BE2C (cell line): ENCODE results near the gene NPLOC4.

ENCODE experiments used
- DNase-seq: peaks from one replicate; pipeline ENCODE4 v3.0.0-alpha.2; 2020
- H3K27me3 ChIP-seq: fragments of 250-450 bp; sonication (Bioruptor Pico); 2 replicates; pipeline ENCODE4 v1.5.1; 2020; ENCODE audit warnings: mild to moderate bottlenecking
- H3K36me3 ChIP-seq: fragments of 250-450 bp; sonication (Bioruptor Pico); 2 replicates; pipeline ENCODE4 v1.5.1; 2020; ENCODE audit warnings: mild to moderate bottlenecking
- H3K4me1 ChIP-seq: fragments of 250-450 bp; sonication (Bioruptor Pico); 2 replicates; pipeline ENCODE4 v1.5.1; 2020
- H3K4me3 ChIP-seq: 2 replicates; pipeline ENCODE4 v1.5.1; 2011; ENCODE audit warnings: low read depth, low read length
- H3K9me3 ChIP-seq: fragments of 250-450 bp; sonication (Bioruptor Pico); 2 replicates; pipeline ENCODE4 v1.5.1; 2020
- TF ChIP-seq, protein P1 (sequence below): IDR thresholded peaks from 2 replicates; pipeline ENCODE4 v1.5.1; 2012; ENCODE audit warnings: mild to moderate bottlenecking, low read depth, low read length

The NPLOC4 gene

DNA sequence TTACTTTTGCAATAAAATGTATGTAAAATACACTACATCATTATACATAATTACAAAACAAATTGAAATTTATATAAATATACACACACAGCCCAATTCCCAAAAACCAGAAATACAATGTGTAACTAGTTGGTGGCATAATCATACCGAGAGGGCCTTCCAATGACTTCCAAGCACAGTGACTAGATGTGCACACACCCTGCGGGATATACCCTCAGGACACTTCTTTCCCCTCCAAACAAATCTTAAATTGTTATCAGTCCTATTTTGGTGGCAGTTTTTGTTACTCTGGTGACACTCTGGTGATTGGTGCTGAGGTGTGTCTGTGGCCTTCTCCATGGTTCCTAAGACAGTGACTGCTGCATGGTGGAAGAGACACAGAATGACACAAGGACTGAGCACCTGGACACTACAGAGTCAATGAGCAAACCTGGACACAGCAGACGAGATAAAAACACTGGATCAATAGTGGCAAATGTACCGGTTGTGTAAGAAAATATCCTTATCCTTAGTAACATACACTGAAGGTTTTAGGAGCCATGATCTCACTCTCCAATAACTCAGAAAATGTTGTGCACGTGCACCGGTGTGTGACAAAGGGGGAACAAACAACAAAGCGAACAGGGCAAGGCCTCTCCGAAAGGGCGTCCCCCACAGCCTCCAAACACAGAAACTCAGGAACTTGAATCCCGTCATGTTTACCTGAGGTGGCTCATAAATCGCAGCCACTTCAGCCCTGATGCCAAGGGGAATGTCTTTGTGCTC, 32.9 kb downstream of the NPLOC4 start:
- Histone ChIP-seq H3K4me3 (no peak overlapping the region), H3K9me3 (no peaks in the 10 kb centered on the region), H3K36me3 (peaks cover 60% of the 10 kb centered on the region), H3K4me1 (peaks cover 4% of the 10 kb centered on the region; the same call in 1 of the 2 replicates), H3K27me3 (no peaks in the 10 kb centered on the region)
- DNase-seq = no peak
- TF ChIP-seq, protein P1, sequence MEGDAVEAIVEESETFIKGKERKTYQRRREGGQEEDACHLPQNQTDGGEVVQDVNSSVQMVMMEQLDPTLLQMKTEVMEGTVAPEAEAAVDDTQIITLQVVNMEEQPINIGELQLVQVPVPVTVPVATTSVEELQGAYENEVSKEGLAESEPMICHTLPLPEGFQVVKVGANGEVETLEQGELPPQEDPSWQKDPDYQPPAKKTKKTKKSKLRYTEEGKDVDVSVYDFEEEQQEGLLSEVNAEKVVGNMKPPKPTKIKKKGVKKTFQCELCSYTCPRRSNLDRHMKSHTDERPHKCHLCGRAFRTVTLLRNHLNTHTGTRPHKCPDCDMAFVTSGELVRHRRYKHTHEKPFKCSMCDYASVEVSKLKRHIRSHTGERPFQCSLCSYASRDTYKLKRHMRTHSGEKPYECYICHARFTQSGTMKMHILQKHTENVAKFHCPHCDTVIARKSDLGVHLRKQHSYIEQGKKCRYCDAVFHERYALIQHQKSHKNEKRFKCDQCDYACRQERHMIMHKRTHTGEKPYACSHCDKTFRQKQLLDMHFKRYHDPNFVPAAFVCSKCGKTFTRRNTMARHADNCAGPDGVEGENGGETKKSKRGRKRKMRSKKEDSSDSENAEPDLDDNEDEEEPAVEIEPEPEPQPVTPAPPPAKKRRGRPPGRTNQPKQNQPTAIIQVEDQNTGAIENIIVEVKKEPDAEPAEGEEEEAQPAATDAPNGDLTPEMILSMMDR = no peak

DNA sequence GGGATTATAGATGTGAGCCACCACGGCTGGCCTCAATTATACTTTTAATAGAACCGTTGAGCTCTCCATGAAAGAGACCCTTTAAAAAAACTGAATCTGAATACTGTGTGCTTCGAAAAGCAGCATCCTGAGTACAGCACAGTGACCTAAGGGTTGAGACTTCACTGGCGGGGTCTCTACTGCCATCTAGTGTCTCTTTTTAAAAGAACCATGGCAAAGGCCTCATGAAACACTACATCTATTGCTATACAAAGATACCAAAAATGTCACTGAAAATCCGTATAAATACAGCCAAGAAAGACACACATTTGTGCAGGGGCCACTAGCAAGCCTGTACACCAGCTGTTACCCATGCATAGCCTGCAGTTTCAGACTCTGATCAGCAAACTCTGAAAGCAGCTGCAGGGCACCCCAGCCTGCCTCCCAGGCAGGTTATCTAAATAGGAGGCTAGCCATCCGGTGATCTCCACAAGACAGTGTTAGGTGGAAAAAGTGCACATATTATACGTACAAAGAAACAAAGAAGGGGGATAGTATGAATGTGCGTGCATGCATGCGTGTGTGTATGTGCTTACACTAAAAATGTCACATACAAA, 35.3 kb downstream of the NPLOC4 start:
- no peak overlapping the region for H3K4me3 ChIP-seq
- peaks cover 58% of the 10 kb centered on the region for H3K36me3 ChIP-seq
- DNase-seq = peak; percentile 52
- H3K4me1 ChIP-seq = peaks cover 4% of the 10 kb centered on the region; the same call in 1 of the 2 replicates
- no peaks in the 10 kb centered on the region for H3K27me3 ChIP-seq
- no peaks in the 10 kb centered on the region for H3K9me3 ChIP-seq
- TF ChIP-seq, protein P1 = peak; percentile 91

DNA sequence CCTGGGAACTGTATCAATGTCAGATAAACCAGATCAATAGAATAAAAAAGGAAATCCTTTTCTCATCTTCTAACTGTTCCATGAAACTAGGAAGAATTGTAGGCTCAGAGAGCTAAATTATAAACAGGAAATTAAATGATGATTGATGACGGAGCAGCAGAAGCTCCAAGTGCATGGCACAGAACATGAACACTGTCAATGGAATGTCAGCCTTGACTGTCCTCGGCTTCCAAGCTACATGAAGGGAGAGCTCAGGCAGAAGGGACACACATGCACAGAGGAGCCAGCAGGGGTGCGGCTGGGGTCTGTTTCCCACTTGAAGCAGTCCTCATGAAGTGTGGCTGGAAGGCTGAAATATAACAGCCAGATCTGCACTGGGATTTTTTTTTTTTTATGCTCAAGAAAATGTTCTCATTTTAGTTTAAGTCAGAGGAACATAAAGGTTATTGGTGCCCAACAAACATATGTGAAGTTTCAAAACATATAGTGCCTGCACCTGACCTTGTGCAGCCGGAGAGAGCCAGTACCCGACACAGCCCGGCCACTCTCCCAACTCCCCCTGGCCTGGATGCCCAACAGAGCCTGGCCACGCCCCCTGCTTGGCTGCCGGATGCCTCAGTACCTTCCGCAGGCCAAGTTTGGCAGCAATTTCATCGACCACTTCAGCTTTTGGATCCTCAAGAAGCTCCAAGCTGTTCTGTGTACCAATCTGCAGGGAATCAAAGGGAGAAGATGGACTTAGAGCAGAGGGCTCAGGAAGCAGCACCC, 37.0 kb downstream of the NPLOC4 start:
- no peak overlapping the region for H3K4me3 ChIP-seq
- H3K36me3 ChIP-seq = peaks cover 63% of the 10 kb centered on the region
- peak; percentile 69 for DNase-seq
- TF ChIP-seq, protein P1 = no peak
- H3K9me3 ChIP-seq = no peaks in the 10 kb centered on the region
- peaks cover 4% of the 10 kb centered on the region; the same call in 1 of the 2 replicates for H3K4me1 ChIP-seq
- no peaks in the 10 kb centered on the region for H3K27me3 ChIP-seq

DNA sequence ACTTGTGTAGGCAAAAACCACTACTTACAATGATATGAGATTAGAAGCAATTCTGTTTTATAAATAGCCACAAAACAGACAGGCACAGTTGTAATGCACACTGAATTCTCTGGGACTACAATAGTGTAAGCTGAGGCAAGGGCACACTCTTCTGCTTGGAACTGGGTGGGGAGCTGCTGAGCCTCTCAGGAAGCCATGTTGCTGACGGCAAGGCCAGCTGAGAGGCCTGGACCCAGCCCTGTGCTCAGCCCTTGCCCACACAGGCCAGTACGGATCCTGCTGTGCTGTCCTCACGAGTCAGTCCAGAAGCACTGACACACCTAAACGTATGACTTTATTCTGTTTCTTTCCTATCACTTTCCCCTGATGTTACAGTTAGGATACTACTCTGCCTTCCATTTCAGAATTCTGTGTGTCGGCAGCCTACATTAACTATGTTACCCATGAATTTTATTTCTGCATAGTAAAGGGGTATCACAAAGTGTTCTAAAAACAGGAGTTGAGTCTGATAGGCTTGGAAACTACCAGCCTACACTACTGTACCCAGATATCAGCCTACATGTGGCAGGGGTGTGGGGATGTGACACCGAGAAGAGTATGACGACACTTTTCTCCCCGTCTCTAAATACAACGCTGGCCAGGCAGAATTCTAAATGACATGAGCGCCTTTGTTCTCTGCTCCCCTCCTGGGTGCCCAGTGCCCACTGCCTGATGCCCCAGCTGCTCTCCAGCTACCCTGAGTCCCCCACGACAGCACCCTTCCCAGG, 43.6 kb downstream of the NPLOC4 start:
- no peak for DNase-seq
- no peaks in the 10 kb centered on the region for H3K4me1 ChIP-seq
- H3K9me3 ChIP-seq = no peaks in the 10 kb centered on the region
- H3K4me3 ChIP-seq = no peak overlapping the region
- H3K36me3 ChIP-seq = peaks cover 80% of the 10 kb centered on the region
- TF ChIP-seq, protein P1 = no peak
- no peaks in the 10 kb centered on the region for H3K27me3 ChIP-seq

DNA sequence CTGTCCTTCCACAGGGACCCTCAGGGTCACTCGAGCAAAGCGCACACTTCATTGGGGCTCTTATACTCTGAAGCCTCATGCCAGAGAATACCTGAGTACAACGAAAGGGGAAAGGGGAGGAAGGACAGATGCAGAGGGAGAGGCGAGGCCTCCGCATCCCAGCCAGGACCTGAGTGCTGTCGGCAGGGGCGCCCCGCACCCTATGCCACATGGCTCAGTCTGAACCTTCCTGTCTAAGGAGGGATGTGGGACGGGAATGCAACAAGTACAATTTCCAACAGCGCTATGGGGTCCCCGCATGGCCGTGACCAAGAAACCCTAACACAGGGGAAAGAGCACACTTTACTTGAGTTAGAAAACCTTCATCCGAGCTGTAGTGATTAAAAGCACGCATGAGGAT, 44.9 kb downstream of the NPLOC4 start:
- H3K36me3 ChIP-seq = peaks cover 78% of the 10 kb centered on the region
- TF ChIP-seq, protein P1 = no peak
- no peak for DNase-seq
- H3K4me3 ChIP-seq = no peak overlapping the region
- no peaks in the 10 kb centered on the region for H3K4me1 ChIP-seq
- no peaks in the 10 kb centered on the region for H3K27me3 ChIP-seq
- H3K9me3 ChIP-seq = no peaks in the 10 kb centered on the region
